Left ventricle myocardium inferior (tissue), 1 donor: ENCODE results near the gene VWF. TPM values are rescaled to one million over a fixed set of nuclear protein-coding genes. Genes with fewer than 3 reads are reported as not detected.

ENCODE experiments used
- DNase-seq: peaks from one replicate; pipeline ENCODE4 v3.0.0-alpha.2; 2020
- H3K27ac ChIP-seq: fragments of 200-600 bp; replicated peaks from 2 replicates; pipeline ENCODE4 v1.8.0; 2021
- H3K27me3 ChIP-seq: fragments of 200-600 bp; 2 replicates; pipeline ENCODE4 v1.8.0; 2021; ENCODE audit warnings: low read depth
- H3K36me3 ChIP-seq: fragments of 200-600 bp; 2 replicates; pipeline ENCODE4 v1.8.0; 2021
- H3K4me1 ChIP-seq: fragments of 200-600 bp; 2 replicates; pipeline ENCODE4 v1.8.0; 2021
- H3K4me3 ChIP-seq: fragments of 200-600 bp; 2 replicates; pipeline ENCODE4 v1.8.0; 2021; ENCODE audit warnings: mild to moderate bottlenecking, moderate library complexity
- H3K9me3 ChIP-seq: fragments of 200-600 bp; replicated peaks from 2 replicates; pipeline ENCODE4 v1.8.0; 2021
- intact Hi-C: fragments of 100-400 bp; cut with micrococcal nuclease; formaldehyde crosslinking; loops from one replicate; pipeline ENCODE4 v1.11.0; 2022
- total RNA-seq: library from RNA; stranded (reverse); fragmentation: NEBNext Ultra II Directional; extraction: Animal tissue kit (Norgen Biotek cat#: 25700); gene quantifications from one replicate; pipeline ENCODE4 v1.2.1, GENCODE V29; 2021
- TF ChIP-seq, protein P1 (sequence below): fragments of 200-600 bp; IDR thresholded peaks from 2 replicates; pipeline ENCODE4 v1.8.0; 2021; ENCODE audit warnings: antibody characterized with exemption, mild to moderate bottlenecking, borderline replicate concordance
- donor health status: DM: no; HTN: yes; CAD: no; lungs with severe emphysema.

The VWF gene
- total RNA-seq, 1 donor from 2014 or later, result 250 TPM

DNA sequence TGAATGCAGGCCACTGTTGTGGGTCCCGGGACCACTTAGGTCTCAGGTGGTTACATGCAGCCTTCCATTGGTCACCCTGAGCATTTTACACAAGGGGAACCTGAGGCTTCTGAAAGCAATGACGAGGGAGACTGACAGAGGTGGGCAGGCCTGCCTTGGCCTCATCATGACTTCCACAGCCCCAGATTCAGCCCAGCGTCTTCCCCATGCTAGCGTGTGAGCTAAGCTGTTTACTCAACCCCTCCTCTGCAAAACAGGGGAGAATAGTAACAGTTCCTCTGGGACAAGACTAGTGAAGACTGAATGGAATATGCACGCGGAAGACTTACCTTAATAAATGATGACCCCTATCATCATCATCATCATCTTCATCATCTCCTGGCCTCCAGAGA, 46.8 kb downstream of the VWF start:
- H3K36me3 ChIP-seq, result peaks cover 15% of the 10 kb centered on the region
- H3K9me3 ChIP-seq, result no peaks in the 10 kb centered on the region
- peak overlapping the region; percentile 89 for H3K27ac ChIP-seq
- TF ChIP-seq, protein P1, sequence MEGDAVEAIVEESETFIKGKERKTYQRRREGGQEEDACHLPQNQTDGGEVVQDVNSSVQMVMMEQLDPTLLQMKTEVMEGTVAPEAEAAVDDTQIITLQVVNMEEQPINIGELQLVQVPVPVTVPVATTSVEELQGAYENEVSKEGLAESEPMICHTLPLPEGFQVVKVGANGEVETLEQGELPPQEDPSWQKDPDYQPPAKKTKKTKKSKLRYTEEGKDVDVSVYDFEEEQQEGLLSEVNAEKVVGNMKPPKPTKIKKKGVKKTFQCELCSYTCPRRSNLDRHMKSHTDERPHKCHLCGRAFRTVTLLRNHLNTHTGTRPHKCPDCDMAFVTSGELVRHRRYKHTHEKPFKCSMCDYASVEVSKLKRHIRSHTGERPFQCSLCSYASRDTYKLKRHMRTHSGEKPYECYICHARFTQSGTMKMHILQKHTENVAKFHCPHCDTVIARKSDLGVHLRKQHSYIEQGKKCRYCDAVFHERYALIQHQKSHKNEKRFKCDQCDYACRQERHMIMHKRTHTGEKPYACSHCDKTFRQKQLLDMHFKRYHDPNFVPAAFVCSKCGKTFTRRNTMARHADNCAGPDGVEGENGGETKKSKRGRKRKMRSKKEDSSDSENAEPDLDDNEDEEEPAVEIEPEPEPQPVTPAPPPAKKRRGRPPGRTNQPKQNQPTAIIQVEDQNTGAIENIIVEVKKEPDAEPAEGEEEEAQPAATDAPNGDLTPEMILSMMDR, result no peak
- intact Hi-C loops, result loop anchor here (10.0 kb wide), 1 partner anchor 107 kb away; no protein-coding TSS in a partner anchor
- peaks cover 45% of the 10 kb centered on the region for H3K27me3 ChIP-seq
- DNase-seq, result no peak
- H3K4me3 ChIP-seq, result no peak overlapping the region
- peaks cover 100% of the 10 kb centered on the region for H3K4me1 ChIP-seq

DNA sequence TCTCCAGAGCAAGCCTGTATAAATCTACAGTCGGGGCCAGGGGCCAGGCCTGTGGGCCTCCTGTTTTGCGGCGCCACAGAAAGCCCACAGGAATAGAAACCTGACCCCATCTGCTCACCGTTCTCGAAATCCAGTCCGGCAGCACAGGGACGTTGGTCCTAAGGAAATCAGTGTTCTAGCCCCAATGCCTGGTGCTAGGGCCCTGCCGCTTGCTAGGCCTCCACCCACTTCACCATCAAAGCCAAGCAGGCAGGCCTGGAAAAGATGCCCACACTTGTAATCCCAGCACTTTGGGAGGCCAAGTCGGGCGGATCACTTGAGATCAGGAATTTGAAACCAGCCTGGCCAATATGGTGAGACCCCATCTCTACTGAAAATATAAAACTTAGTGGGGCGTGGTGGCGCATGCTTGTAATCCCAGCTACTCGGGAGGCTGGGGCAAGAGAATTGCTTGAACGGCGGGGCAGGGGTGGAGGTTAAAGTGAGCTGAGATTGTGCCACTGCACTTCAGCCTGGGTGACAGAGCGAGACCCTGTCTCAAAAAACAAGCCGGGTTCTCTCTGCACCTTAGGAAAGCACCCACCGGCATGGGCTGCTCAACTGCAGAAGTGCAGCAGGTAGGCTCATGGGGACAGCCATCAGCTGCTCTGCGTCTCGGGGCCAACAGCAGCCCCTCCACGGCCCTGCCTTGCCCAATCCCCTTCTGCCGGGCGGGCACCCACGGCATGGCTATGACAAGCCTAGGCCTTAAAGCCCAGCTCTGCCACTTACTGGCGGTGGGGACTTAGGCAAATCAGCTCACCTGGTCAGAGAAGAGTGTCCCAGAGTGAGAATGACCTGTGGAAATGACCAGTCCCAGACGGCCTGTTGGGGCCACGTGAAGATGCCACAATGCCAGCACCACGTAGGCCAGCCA, 47.4 kb downstream of the VWF start:
- DNase-seq, result no peak
- intact Hi-C loops, result loop anchor here (10.0 kb wide), 1 partner anchor 108 kb away; no protein-coding TSS in a partner anchor

GRCh38 chr12:6076346-6076745, 48.1 kb downstream of the VWF start:
- peaks cover 45% of the 10 kb centered on the region for H3K27me3 ChIP-seq
- H3K27ac ChIP-seq, result peak overlapping the region; percentile 89
- peaks cover 19% of the 10 kb centered on the region for H3K36me3 ChIP-seq
- TF ChIP-seq, protein P1, result no peak
- DNase-seq, result no peak
- H3K4me1 ChIP-seq, result peaks cover 100% of the 10 kb centered on the region
- intact Hi-C loops, result loop anchor here (10.0 kb wide), 1 partner anchor 108 kb away; no protein-coding TSS in a partner anchor
- no peak overlapping the region for H3K4me3 ChIP-seq
- H3K9me3 ChIP-seq, result no peaks in the 10 kb centered on the region

More for the DNA sequence above, 47.4 kb downstream of the VWF start:
- Histone ChIP-seq H3K27me3 (peaks cover 45% of the 10 kb centered on the region), H3K4me1 (peaks cover 100% of the 10 kb centered on the region), H3K9me3 (no peaks in the 10 kb centered on the region), H3K4me3 (no peak overlapping the region), H3K36me3 (peaks cover 15% of the 10 kb centered on the region), H3K27ac (peak overlapping the region; percentile 89)
- TF ChIP-seq, protein P1, result no peak

GRCh38 chr12:6074979-6075585, 49.4 kb downstream of the VWF start:
- H3K4me1 ChIP-seq, result peaks cover 100% of the 10 kb centered on the region
- intact Hi-C loops, result loop anchor here (10.0 kb wide), 1 partner anchor 110 kb away; no protein-coding TSS in a partner anchor
- peak; percentile 38 for DNase-seq
- H3K27me3 ChIP-seq, result peaks cover 45% of the 10 kb centered on the region
- H3K36me3 ChIP-seq, result peaks cover 22% of the 10 kb centered on the region
- no peaks in the 10 kb centered on the region for H3K9me3 ChIP-seq
- TF ChIP-seq, protein P1, result no peak
- H3K4me3 ChIP-seq, result peak overlapping the region; percentile 48
- H3K27ac ChIP-seq, result peak overlapping the region; percentile 89

- H3K36me3 ChIP-seq, result peaks cover 22% of the 10 kb centered on the region
- peak overlapping the region; percentile 89 for H3K27ac ChIP-seq
- peak overlapping the region; percentile 48 for H3K4me3 ChIP-seq
- peak; percentile 8 for DNase-seq
- intact Hi-C loops, result loop anchor here (10.0 kb wide), 1 partner anchor 110 kb away; no protein-coding TSS in a partner anchor
- peaks cover 98% of the 10 kb centered on the region for H3K4me1 ChIP-seq
- TF ChIP-seq, protein P1, result no peak
- peaks cover 45% of the 10 kb centered on the region for H3K27me3 ChIP-seq
- no peaks in the 10 kb centered on the region for H3K9me3 ChIP-seq
These were observed 50.0 kb downstream of the VWF start for GRCh38 chr12:6074427-6074826.
